WI38 (cell line): Measurements from ENCODE around the gene PLEKHF1.

Source experiments
- H3K4me3 ChIP-seq: 2 replicates; pipeline ENCODE4 v1.5.1; 2011; ENCODE audit warnings: low read depth, mild to moderate bottlenecking, control low read depth, low read length
- TF ChIP-seq, protein P1 (sequence below): IDR thresholded peaks from 2 replicates; pipeline ENCODE4 v1.5.1; 2012; ENCODE audit warnings: low read depth, mild to moderate bottlenecking, control low read depth, low read length

The PLEKHF1 gene

DNA sequence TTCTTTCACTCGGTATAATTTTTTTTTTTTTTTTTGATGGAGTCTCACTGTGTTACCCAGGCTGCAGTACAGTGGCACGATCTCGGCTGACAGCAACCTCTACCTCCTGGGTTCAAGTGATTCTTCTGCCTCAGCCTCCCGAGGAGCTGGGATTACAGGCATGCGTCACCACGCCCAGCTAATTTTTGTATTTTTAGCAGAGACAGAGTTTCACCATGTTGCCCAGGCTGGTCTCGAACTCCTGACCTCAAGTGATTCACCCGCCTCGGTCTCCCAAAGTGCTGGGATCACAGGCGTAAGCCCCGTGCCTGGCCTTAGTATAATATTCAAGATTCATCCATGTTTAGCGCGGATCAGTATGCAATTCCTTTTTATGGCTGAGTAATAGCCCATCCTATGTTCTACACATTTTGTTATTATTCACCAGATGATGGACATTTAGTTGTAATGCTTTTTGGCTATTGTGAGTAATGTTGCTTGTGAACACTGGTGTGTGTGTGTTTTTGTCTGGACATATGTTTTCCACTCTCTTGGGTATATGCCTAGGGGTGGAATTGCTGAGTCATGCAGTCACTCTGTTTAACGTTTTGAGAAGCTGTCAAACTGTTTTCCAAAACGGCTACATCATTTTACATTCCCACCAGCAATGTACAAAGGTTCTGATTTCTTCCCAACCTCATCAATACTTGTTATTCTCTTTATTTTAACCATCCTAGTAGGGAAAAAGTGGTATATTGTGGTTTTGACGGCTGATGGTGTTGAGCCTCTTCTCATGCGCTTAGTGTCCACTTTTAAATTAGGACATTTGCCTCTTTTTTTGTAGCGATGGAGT, 22.9 kb downstream of the PLEKHF1 start:
- TF ChIP-seq, protein P1, sequence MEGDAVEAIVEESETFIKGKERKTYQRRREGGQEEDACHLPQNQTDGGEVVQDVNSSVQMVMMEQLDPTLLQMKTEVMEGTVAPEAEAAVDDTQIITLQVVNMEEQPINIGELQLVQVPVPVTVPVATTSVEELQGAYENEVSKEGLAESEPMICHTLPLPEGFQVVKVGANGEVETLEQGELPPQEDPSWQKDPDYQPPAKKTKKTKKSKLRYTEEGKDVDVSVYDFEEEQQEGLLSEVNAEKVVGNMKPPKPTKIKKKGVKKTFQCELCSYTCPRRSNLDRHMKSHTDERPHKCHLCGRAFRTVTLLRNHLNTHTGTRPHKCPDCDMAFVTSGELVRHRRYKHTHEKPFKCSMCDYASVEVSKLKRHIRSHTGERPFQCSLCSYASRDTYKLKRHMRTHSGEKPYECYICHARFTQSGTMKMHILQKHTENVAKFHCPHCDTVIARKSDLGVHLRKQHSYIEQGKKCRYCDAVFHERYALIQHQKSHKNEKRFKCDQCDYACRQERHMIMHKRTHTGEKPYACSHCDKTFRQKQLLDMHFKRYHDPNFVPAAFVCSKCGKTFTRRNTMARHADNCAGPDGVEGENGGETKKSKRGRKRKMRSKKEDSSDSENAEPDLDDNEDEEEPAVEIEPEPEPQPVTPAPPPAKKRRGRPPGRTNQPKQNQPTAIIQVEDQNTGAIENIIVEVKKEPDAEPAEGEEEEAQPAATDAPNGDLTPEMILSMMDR: no peak
- no peak overlapping the region for H3K4me3 ChIP-seq

DNA sequence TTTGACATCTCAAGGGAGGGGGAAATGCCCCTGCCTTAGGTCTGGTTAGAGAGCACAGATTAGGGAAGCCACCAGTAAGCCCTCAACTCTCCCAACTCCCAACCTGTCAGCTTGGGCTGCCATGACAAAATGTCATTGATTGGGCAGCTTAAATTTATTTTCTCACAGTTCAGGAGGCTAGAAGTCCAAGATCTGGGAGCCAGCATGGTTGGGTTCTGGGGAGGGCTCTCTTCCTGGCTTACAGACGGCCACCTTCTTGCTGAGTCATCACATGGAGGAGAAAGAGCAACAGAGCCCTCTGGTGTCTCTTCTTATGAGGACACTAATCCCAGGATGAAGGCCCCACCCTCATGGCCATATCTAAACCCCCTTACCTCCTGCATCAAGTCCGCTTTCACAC, 25.6 kb downstream of the PLEKHF1 start:
- no peak overlapping the region for H3K4me3 ChIP-seq
- TF ChIP-seq, protein P1: peak; percentile 22; the same call in 1 of the 2 replicates

DNA sequence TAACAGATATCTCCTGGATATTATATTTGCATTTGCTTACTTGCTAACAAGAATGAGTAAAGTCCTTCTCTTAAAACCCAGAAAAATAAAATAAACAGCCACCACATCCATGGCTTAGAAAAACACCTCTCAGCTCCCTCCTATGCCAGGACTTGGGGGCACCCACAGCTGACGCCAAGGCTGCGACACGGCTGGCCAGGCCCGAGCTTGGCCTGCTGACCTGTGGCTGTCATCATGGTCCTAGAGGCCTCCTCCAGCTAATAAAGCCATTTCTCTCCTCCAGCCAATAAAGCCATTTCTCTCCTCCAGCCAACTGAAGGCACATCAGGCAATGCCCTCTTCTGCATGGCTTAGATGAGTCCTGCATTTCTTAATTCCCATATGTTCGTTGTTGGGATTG, 28.9 kb downstream of the PLEKHF1 start:
- TF ChIP-seq, protein P1: no peak
- H3K4me3 ChIP-seq: no peak overlapping the region

DNA sequence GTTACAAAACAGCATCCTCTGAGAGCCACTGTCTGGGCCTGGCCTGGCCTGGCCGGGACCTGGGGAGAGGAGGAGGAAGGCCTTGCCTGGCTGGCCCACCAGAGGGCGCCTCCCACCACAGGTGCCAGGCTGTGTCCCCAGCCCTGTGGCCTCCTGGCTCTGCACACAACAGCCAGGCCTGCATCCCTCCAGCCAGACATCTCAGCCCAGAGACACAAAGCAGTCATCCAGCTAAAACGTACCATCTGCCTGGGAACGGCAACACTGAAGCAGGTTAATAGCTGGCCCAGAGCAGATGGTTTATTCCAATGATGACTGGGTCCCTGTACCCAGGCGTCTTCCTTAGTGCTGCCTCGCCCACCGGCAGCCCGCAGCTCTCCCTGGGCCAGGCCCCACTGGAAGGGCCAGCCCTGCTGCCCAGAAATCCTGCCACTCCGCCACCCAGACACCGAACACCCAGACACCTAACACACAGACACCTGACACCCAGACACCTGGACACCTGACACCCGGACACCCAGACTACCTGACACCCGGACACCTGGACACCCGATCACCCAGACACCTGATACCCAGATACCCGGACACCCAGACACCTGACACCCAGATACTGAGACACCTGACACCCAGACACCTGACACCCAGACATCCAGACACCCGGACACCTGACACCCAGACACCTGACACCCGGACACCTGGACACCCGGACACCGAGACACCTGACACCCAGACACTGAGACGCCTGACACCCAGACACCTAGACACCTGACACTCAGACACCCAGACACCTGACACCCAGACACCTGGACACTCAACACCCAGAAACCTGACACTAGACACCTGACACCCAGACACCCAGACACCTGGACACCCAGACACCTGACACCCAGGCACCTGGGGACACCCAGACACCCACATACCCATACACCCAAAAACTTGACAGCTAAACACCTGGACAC, 29.7 kb downstream of the PLEKHF1 start:
- TF ChIP-seq, protein P1: peak; percentile 94
- no peak overlapping the region for H3K4me3 ChIP-seq

DNA sequence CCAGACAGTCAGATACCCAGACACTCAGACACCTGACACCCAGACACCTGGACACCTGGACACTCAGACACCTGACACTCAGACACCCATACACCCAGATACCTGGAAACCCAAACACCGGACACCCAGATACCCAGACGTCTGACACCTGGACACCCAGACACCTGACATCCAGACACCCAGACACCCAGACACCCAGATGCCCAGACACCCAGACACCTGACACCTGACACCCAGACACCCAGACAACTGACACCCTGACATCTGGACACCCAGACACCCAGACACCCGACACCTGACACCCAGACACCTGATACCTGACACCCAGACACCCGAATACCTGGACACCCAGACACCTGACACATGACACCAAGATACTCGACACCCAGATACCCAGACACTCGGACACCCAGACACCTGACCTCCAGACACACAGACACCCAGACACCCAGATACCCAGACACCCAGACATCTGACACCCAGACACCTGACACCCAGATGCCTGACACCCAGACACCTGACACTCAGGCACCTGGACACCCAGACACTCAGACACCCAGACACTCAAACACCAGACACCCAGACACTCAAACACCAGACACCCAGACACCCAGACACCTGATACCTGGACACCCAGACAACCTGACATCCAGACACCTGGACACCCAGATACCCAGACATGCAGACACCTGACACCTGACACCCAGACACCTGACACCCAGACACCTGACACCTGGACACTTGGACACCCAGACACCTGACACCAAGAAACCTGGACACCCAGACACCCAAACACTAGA, 30.7 kb downstream of the PLEKHF1 start:
- TF ChIP-seq, protein P1: no peak
- H3K4me3 ChIP-seq: no peak overlapping the region

GRCh38 chr19:29696565-29696846, 31.2 kb downstream of the PLEKHF1 start:
- H3K4me3 ChIP-seq: no peak overlapping the region
- TF ChIP-seq, protein P1: no peak
